Stimulated activated CD4-positive, alpha-beta T cell treated with anti-CD3 and anti-CD28 coated beads, Interleukin-12 subunit alpha, Interleukin-12 subunit beta, amount 100 ng/mL, for 4 hours (primary cell): Measurements from ENCODE around the gene AMBRA1.
"Not testable (repeated sequence)": the region's sequence is repeated elsewhere in the genome, so short reads cannot be mapped to it uniquely, and the experiment has no call there.

Experiments used
- DNase-seq: peaks from one replicate; pipeline ENCODE4 v3.0.0-alpha.2; 2020

The AMBRA1 gene

DNA sequence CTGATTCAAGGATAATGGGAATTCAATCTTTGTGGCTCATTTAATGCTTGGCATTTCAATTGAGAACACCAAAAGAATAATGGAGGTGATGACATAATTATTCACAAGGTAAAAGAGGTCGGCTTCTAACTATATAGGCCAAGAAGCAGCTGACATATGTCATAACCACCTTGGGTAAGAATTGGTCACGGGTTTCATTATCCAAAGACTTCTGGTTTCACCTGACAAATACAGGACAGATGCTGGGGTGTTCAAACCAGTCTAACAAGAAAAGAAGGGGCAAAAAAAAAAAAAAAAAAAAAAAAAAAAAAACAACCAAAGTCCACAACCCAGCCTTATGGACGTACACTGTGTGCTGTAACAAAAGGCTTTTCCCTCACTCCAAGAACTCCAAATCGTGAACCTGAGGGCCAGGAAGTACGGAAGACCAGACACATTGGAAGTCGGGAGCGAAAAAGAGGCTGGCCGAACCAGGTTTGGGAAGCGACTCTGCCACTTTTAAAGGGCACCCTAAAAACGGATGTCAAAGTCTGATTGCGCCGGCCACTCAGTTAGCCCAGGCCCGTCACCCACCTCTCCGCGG lies 22.8 kb upstream of the AMBRA1 start:
- no peak for DNase-seq

GRCh38 chr11:46615756-46616155 lies 21.9 kb upstream of the AMBRA1 start:
- DNase-seq: no peak

- no peak for DNase-seq
These were observed 18.5 kb upstream of the AMBRA1 start for GRCh38 chr11:46612326-46612725.

DNA sequence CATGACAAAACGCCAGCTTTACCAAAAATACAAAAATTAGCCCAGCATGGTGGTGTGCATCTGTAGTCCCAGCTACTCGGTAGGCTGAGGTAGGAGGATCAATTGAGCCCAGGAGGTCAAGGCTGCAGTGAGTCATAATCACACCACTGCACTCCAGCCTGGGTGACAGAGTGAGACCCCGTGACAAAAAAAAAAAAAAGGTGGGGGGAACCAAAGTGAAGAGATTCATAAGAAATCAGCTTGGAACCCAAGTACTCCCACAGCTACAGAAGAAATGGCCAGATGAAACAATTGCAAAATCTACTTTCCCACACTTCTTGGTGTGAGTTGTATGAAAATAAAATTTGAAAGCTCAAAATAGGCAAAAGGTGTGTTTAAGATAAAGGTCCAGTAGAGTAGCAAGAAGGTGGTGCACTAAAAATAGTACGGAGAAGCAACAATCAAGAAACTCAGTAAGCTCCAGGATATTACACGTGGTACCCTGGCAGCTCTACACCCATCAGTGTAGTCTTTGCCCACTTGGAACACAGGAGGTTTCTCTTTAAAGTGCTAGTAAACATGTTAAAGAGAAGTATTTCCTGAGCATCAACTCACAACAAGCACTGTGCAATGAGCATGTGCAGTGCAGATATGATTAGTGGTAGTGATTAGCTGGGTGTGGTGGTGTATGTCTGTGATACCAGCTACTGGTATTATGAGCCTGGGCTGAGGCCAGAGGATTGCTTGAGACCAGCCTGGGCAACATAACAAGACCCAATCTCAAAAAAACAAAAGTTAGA lies 17.9 kb upstream of the AMBRA1 start:
- DNase-seq: no peak

DNA sequence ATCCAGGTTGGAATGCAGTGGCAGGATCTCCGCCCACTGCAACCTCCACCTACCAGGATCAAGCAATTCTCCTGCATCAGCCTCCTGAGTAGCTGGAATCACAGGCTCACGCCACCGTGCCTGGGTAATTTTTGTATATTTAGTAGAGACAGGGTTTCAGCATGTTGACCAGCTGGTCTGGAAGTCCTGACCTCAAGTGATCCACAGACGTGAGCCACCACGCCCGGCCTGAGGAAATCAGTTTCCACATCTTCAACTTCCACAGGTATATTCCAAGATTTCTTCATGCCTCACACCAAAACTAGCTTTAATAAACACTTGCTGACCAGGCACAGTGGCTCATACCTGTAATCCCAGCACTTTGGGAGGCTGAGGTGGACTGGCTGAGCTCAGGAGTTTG lies 15.6 kb upstream of the AMBRA1 start:
- DNase-seq: no peak

DNA sequence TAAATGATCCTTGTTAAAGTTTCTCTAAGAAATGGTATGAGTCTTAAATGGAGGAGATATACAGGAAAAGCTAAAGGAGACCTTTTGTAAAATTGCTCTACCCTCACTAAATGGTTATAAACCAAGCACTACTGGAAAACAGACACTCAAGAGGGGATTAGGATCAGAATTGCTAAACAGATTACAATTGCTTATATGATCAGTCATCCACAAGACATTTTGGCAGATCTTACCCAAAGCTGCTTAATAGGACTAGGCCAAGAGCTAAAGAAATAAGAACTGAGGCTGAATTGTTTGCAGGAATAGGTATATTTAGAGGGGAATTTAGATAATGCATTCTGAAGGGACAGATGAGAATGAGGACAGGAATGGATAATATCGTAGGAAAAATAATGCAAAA lies 13.7 kb upstream of the AMBRA1 start:
- no peak for DNase-seq

DNA sequence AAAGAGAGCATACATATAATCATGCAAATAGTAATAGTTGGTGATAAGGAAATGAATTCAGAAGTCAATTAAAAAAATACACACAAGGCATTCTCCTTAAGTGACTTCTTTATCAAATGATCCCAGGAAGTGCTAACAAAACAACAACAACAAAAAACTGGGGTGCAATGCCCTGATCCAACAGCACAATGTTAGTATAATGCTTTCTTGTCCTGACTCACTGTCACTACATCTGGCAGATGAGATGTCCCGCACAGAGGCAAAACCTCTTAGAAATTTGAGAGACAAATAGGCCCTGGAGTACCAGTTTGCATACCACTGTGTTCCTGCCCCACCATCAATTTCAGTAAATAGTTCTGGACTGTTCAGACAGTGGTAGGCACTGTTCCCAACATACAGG lies 11.0 kb upstream of the AMBRA1 start:
- DNase-seq: no peak

DNA sequence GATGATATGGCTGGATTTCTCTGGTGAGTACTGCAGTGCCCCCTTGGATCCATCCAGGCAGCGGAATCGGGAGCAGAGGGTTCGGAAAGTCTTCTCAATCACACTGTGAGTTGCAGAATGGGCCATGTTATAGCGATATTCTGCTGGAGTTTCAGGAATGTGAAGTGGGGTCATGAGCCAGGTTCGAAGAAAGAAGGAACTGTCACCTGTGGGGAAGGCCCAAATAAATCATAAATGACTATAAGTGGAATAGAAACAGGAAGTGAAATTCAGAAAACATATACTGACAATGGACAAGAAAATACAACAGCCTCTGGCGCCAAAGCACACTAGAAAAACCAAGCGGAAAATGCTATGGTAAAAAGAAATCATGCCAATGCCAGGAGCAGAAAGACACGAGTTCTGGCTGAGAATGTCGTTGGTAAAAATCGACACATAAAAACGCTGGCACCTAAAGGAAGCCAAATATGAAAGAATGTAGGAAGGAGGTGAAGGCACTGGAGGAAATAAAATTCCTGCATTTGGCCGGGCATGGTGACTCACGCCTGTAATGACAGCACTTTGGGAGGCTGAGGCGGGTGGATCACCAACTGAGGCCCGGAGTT lies 10.0 kb upstream of the AMBRA1 start:
- DNase-seq: no peak

- no peak for DNase-seq
These were observed 7.3 kb upstream of the AMBRA1 start for GRCh38 chr11:46601129-46601528.

DNA sequence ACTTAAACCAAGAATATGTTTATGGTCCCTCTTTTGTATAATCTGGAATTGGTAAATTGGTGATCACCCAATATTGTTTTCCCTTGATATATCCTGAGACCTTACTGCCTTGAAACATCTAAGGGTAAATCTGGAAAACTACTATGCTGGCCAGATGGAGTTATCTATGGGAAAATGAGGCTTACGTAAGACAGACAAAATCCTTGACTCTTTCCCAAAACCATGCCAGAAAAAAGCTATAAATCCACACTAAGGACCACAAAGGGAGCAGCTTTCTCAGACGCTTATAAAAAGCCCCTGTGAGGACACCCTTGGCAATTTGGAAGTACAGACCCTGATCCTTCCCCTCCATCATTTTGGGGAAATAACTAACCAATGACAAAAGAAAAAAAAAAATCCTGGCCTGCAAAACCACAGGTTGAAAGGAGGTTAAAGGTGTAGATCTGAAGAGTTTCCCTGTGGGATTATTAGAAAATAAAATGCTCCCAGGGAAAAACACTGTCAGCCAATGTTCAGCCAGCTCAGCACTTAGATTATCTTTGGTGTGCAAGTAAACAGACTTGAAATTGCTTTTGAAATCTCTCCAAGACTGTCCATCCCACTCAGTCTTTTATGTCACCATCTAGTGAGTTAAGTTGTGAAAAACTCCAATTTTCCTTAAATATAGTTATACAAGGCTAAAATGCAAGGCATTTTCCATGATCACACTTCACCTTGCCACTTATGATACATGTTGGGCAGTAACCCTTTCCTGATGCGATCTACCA lies 6.6 kb upstream of the AMBRA1 start:
- no peak for DNase-seq

DNA sequence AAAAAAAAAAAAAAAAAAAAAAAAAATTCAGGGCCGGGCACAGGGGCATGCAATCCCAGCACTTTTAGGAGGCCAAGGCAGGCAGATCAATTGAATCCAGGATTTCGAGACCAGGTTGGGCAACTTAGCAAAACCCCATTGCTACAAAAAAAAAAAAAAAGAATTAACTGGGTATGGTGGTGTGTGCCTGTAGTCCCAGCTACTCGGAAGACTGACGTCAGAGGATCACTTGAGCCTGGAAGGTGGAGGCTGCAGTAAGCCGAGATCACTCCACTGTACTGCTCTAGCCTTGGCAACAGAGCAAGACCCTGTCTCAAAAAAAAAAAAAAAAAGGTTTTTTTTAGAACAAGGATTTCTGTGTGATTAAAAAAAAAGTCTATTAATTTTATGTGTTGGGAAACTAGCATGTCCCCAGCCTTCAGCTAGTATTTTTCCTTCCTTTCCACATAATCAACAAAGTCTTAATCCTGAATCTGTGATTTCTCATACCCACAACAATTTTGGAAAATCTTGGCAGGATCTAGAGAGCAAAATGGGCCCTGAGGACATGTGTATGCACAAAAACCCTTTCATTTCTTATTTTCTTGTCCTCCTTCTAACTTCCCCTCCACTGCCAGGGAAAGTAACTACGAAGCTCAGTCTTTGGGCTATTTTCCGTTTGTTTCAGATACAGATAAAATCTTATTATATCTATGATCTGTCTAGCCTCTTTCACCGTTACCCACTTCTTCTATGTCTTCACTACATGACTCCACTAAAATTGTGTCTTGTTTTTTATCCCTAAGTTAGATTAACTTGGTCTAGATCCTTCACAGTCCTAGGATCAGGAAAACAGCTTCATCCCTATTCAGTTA lies 5.7 kb upstream of the AMBRA1 start:
- DNase-seq: no peak

DNA sequence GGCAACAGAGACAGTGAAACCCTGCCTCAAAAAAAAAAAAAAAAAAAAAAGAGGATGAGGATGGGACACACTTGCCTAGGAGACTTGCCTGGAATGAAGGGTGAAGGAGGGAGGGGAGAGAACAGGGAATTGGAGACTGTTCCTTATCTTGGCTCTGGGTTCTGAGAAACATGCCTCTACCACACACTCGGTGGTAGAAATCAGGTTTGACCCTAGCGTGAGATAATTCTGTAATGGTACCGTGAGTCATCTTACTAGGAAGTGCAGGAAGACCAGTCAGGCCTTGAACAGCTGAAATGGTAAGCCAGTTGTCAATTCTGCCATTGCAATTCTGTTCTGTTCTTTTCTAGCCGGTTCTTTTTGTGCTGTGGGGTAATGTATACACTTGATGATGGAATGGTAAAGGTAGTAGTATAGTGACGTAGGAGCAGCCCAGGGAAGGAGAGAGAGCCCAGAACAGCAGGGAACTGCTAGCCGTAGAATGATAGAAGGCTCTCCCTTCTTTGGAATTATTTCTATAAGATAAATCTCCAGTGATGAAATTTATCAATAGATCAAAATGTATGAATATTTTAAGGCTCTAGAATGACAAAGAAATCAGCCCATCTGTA lies 3.9 kb upstream of the AMBRA1 start:
- DNase-seq: no peak

- DNase-seq: no peak
These were observed 3.3 kb upstream of the AMBRA1 start for GRCh38 chr11:46597155-46597554.

DNA sequence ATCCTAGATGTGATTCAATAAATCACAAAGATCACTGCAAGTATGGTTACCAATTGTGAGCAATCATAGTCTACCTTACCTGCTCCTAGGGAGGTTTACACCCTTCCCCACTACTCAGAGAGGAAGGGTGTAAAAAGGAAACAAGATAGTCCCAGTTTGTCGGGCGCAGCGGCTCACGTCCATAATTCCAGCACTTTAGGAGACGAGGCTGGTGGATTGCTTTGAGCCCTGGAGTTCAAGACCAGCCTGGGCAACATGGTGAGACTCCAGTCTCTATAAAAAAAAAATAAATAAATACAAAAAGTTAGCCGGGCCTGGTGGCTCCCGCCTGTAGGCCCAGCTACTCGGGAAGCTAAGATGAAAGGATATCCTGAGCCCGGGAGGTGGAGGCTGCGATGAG lies 962 bp upstream of the AMBRA1 start:
- DNase-seq: no peak

GRCh38 chr11:46594374-46594700 lies 514 bp upstream of the AMBRA1 start:
- no peak for DNase-seq

DNA sequence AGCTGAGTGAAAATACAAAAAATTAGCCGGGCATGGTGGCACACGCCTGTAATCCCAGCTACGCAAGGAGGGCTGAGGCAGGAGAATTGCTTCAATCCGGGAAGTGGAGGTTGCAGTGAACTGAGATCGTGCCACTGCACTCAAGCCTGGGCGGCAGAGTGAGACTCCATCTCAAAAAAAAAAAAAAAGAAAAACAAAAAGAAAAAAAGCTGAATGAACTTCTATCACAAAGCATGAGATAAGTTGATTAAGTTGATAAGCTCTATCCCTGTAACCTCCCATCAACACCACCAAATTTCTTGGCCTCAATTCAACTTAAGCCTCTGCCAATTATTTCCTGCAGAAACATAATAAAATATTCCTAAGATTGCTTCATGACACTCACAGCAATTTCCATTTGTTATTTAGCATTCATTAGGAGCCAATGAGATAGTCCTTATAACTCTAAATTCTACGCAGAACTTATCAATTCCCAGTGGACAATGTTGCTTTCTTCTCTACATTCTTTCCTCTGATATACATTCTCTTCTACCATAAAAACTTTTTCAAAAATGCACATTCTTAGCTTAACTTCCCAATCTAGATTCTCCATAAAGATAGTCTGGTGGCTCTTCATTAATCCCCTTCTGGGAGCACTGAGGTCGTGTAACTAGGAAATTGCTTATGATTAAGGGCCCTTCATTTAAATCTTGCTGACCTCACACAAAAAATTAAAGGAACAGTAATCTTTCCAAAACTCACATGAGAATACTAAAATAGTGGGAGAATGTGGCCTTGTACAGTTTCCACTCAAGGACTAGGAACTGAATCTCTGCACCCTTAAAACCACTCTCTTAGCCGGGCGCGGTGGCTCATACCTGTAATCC lies 2.9 kb downstream of the AMBRA1 start:
- no peak for DNase-seq

GRCh38 chr11:46588915-46589314 lies 4.9 kb downstream of the AMBRA1 start:
- no peak for DNase-seq

DNA sequence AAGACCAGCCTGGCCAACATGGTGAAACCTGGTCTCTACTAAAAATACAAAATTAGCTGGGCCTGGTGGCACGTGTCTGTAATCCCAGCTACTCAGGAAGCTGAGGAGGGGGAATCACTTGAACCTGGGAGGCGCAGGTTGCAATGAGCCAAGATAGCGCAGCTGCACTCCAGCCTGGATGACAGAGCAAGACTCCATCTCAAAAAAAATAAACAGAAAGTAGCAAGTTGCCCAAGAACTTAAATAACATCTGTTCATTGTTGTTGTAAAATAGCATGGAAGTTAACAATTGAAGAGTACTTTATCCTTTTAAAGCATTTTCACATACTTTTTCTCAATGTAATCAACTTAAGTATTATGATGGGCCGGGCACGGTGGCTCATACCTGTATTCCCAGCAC lies 5.7 kb downstream of the AMBRA1 start:
- DNase-seq: no peak

GRCh38 chr11:46583513-46583912 lies 10.3 kb downstream of the AMBRA1 start:
- DNase-seq: not testable (repeated sequence)

- DNase-seq: no peak
These were observed 11.2 kb downstream of the AMBRA1 start for GRCh38 chr11:46582588-46582987.

DNA sequence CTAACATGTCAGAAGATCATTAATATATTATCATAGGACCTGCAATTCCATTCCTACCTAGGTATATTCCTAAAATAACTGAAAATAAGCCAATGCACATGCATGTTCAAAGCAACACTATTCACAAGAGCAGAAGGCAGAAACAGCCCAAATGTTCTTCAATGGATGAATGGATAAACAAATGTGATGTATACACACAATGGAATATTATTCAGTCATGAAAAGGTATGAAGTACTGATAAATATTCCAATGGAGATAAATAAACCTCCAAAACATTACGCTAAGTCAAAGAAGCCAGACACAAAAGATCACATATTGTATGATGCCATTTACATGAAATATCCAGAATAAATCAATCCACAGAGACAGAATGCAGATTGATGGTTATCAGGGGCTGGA lies 16.8 kb downstream of the AMBRA1 start:
- DNase-seq: no peak
